ENCODE data around the gene SLC19A1. TPM values are rescaled to one million over a fixed set of nuclear protein-coding genes. Genes with fewer than 3 reads are reported as not detected.

Gene SLC19A1
- total RNA-seq, 4 donors from 2014 or later, result 7.6 to 12.8 (median 10.3) TPM; not detected in 1

DNA sequence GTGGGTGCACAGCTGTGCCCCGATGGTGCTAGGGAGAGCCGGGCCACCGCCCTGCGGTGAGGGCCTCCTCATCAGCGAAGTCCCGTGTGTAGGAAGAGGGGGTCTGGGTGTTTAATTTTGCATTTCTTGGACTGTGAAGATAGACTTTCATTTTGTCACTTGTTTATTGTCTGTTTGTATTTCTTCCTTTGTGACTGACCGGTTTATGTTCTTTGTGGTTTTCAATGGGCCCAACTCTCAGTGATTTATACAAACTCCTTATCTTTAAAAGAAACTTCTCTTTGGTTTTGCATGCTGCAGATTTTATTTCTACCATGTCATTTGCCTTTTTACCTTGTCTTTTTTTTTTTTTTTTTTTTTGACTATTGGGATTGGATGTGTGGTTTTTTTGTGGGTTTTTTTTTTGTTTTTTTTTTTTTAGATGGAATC is 72.1 kb downstream of the SLC19A1 start:
- Histone ChIP-seq H3K27ac (peak overlapping the region; percentile 91 to 94), H3K4me3 (no peak overlapping the region), H3K9me3 (no peaks in the 10 kb centered on the region), H3K4me1 (peaks cover 0 to 29% of the 10 kb centered on the region in 2 donors), H3K36me3 (no peaks in the 10 kb centered on the region), H3K27me3 (no peaks in the 10 kb centered on the region)
- no peak for DNase-seq
- intact Hi-C loops (cut with DNase I; ENCODE audit: low total_unique reads), result no loop called here
- TF ChIP-seq POLR2A (IDR thresholded peaks at IDR 0.05), result no peak
- TF ChIP-seq, protein P1, sequence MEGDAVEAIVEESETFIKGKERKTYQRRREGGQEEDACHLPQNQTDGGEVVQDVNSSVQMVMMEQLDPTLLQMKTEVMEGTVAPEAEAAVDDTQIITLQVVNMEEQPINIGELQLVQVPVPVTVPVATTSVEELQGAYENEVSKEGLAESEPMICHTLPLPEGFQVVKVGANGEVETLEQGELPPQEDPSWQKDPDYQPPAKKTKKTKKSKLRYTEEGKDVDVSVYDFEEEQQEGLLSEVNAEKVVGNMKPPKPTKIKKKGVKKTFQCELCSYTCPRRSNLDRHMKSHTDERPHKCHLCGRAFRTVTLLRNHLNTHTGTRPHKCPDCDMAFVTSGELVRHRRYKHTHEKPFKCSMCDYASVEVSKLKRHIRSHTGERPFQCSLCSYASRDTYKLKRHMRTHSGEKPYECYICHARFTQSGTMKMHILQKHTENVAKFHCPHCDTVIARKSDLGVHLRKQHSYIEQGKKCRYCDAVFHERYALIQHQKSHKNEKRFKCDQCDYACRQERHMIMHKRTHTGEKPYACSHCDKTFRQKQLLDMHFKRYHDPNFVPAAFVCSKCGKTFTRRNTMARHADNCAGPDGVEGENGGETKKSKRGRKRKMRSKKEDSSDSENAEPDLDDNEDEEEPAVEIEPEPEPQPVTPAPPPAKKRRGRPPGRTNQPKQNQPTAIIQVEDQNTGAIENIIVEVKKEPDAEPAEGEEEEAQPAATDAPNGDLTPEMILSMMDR (IDR thresholded peaks at IDR 0.05), result no peak

GRCh38 chr21:45469273-45470086 is 72.8 kb downstream of the SLC19A1 start:
- no peaks in the 10 kb centered on the region for H3K27me3 ChIP-seq
- TF ChIP-seq, protein P1 (IDR thresholded peaks at IDR 0.05), result no peak
- TF ChIP-seq POLR2A (IDR thresholded peaks at IDR 0.05), result no peak
- no peaks in the 10 kb centered on the region for H3K36me3 ChIP-seq
- no peaks in the 10 kb centered on the region for H3K9me3 ChIP-seq
- intact Hi-C loops (cut with DNase I; ENCODE audit: low total_unique reads), result no loop called here
- H3K27ac ChIP-seq, result peak overlapping the region; percentile 91 to 94
- DNase-seq, result no peak
- H3K4me3 ChIP-seq, result no peak overlapping the region
- H3K4me1 ChIP-seq, result peaks cover 0 to 29% of the 10 kb centered on the region in 2 donors

DNA sequence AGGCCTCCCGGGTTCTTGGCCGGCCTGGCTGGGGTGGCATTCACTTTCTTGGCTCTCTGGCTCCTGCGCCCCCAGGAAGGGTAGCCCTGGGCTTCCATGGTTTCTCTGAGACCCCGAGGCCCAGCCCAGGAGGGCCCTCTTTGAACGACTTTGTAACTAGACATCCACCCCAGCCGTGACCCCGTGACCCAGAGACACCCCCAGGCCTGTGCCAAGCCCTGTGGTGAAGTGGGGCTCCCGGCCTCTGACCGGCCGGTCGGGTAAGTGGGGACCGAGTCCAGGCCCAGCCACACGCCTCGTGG is 73.3 kb downstream of the SLC19A1 start:
- no peak for TF ChIP-seq POLR2A (IDR thresholded peaks at IDR 0.05)
- TF ChIP-seq, protein P1 (IDR thresholded peaks at IDR 0.05), result no peak
- H3K9me3 ChIP-seq, result no peaks in the 10 kb centered on the region
- H3K4me3 ChIP-seq, result no peak overlapping the region
- H3K36me3 ChIP-seq, result no peaks in the 10 kb centered on the region
- H3K27ac ChIP-seq, result peak overlapping the region; percentile 91 to 94
- no peaks in the 10 kb centered on the region for H3K27me3 ChIP-seq
- H3K4me1 ChIP-seq, result peaks cover 0 to 29% of the 10 kb centered on the region in 2 donors
- intact Hi-C loops (cut with DNase I; ENCODE audit: low total_unique reads), result no loop called here
- DNase-seq, result no peak

GRCh38 chr21:45468051-45468970 is 73.9 kb downstream of the SLC19A1 start:
- Histone ChIP-seq H3K27me3 (no peaks in the 10 kb centered on the region), H3K27ac (peak overlapping the region in 1 of 2 donors; percentile 91), H3K4me1 (peaks cover 0 to 29% of the 10 kb centered on the region in 2 donors), H3K36me3 (no peaks in the 10 kb centered on the region), H3K9me3 (no peaks in the 10 kb centered on the region), H3K4me3 (no peak overlapping the region)
- DNase-seq, result no peak
- intact Hi-C loops (cut with DNase I; ENCODE audit: low total_unique reads), result no loop called here
- no peak for TF ChIP-seq POLR2A (IDR thresholded peaks at IDR 0.05)
- TF ChIP-seq, protein P1 (IDR thresholded peaks at IDR 0.05), result no peak
